ENCODE measurements around the gene PDE4D.

- TF ChIP-seq, protein P1, sequence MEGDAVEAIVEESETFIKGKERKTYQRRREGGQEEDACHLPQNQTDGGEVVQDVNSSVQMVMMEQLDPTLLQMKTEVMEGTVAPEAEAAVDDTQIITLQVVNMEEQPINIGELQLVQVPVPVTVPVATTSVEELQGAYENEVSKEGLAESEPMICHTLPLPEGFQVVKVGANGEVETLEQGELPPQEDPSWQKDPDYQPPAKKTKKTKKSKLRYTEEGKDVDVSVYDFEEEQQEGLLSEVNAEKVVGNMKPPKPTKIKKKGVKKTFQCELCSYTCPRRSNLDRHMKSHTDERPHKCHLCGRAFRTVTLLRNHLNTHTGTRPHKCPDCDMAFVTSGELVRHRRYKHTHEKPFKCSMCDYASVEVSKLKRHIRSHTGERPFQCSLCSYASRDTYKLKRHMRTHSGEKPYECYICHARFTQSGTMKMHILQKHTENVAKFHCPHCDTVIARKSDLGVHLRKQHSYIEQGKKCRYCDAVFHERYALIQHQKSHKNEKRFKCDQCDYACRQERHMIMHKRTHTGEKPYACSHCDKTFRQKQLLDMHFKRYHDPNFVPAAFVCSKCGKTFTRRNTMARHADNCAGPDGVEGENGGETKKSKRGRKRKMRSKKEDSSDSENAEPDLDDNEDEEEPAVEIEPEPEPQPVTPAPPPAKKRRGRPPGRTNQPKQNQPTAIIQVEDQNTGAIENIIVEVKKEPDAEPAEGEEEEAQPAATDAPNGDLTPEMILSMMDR (IDR thresholded peaks at IDR 0.05) = no peak
- TF ChIP-seq ZFX (IDR thresholded peaks at IDR 0.05; ENCODE audit: borderline replicate concordance) = no peak
Measured at GRCh38 chr5:59729357-59729756, 164.2 kb downstream of the PDE4D start.

Data from 22Rv1 (cell line).